SKM-1 treated with dmso at 0.1 percent for 144 hours (cell line): ENCODE data around the gene CNOT9.

ENCODE experiments used
- DNase-seq: peaks from one replicate; lab custom pipeline; 2025; ENCODE audit not compliant: unreplicated experiment; lab: John Stamatoyannopoulos, UW

Gene CNOT9

GRCh38 chr2:218643751-218644310 lies 75.2 kb downstream of the CNOT9 start:
- no peak for DNase-seq

GRCh38 chr2:218644721-218645120 lies 76.1 kb downstream of the CNOT9 start:
- DNase-seq, result no peak

- no peak for DNase-seq
Measured at GRCh38 chr2:218645126-218645525, 76.5 kb downstream of the CNOT9 start.
